CD4-positive, CD25-positive, alpha-beta regulatory T cell (primary cell): ENCODE data around the gene ADPRH. TPM values are rescaled to one million over a fixed set of nuclear protein-coding genes. Genes with fewer than 3 reads are reported as not detected.
"Not testable (repeated sequence)": the region's sequence is repeated elsewhere in the genome, so short reads cannot be mapped to it uniquely, and the experiment has no call there.

ENCODE experiments used
- ATAC-seq, 2 donors: fragments of 150-1000 bp; cut with Tn5 transposase; one replicate each; pipeline ENCODE4 v1.10.0; 2021; ENCODE audit warnings: low read depth in 2 of 2, moderate number of reproducible peaks in 2 of 2, moderate library complexity in 1 of 2
- DNase-seq, 3 donors: peaks; one replicate each; pipeline versions ENCODE4 v3.0.0 to v3.0.0-alpha.2; 2012 to 2022; ENCODE audit warnings: mixed read lengths in 1 of 3
- H3K27ac ChIP-seq: one replicate; pipeline ENCODE4 v1.7.0; 2013; ENCODE audit warnings: mild to moderate bottlenecking, low read length; ENCODE audit not compliant: insufficient read depth, poor library complexity, severe bottlenecking
- H3K27me3 ChIP-seq: one replicate; pipeline ENCODE4 v1.7.0; 2013; ENCODE audit warnings: low read length; ENCODE audit not compliant: control insufficient read depth, insufficient read depth
- H3K36me3 ChIP-seq: one replicate; pipeline ENCODE4 v1.7.0; 2013; ENCODE audit warnings: mild to moderate bottlenecking, low read length, moderate library complexity; ENCODE audit not compliant: control insufficient read depth, insufficient read depth
- H3K4me1 ChIP-seq: 2 replicates; pipeline ENCODE4 v1.7.0; 2013; ENCODE audit warnings: mild to moderate bottlenecking, low read length; ENCODE audit not compliant: insufficient read depth, control insufficient read depth, poor library complexity, severe bottlenecking
- H3K4me3 ChIP-seq: one replicate; pipeline ENCODE4 v1.7.0; 2013; ENCODE audit warnings: low read depth, mild to moderate bottlenecking, low read length, moderate library complexity
- H3K9me3 ChIP-seq, 2 experiments: 1 replicate in 1 of 2; 2 replicates in 1 of 2; pipeline ENCODE4 v1.7.0; 2013; ENCODE audit warnings: low read length in 2 of 2, mild to moderate bottlenecking in 1 of 2, moderate library complexity in 1 of 2; ENCODE audit not compliant: control insufficient read depth in 2 of 2
- H3K27ac Mint-ChIP-seq, 3 donors: one replicate each; pipeline ENCODE4 v1.8.0; 2020 to 2022; ENCODE audit warnings: mild to moderate bottlenecking in 3 of 3, mixed read lengths in 3 of 3, moderate library complexity in 2 of 3
- H3K27me3 Mint-ChIP-seq: one replicate; pipeline ENCODE4 v1.8.0; 2022; ENCODE audit warnings: mild to moderate bottlenecking, mixed read lengths
- H3K36me3 Mint-ChIP-seq: one replicate; pipeline ENCODE4 v1.8.0; 2020; ENCODE audit warnings: mixed read lengths
- H3K4me1 Mint-ChIP-seq, 4 donors: one replicate each; pipeline ENCODE4 v1.8.0; 2020 to 2022; ENCODE audit warnings: mixed read lengths in 4 of 4, mild to moderate bottlenecking in 1 of 4
- H3K4me3 Mint-ChIP-seq, 4 donors: one replicate each; pipeline ENCODE4 v1.8.0; 2020 to 2022; ENCODE audit warnings: mild to moderate bottlenecking in 4 of 4, mixed read lengths in 4 of 4, moderate library complexity in 3 of 4
- H3K9me3 Mint-ChIP-seq, 7 donors: one replicate each; pipeline ENCODE4 v1.8.0; 2020 to 2022; ENCODE audit warnings: mixed read lengths in 7 of 7, mild to moderate bottlenecking in 3 of 7, moderate library complexity in 2 of 7
- polyA plus RNA-seq, 4 donors: library from polyadenylated mRNA; unstranded; fragments of 300-500 nt; fragmentation: Illumina TruSeq; gene quantifications; one replicate each; pipeline ENCODE4 v1.2.3, GENCODE V29; 2021
- total RNA-seq: library from RNA; stranded (reverse); gene quantifications from one replicate; pipeline ENCODE4 v1.2.3, GENCODE V29; 2022

ADPRH gene
- total and polyA plus RNA-seq, 5 donors from 2014 or later, result 6.2 to 17.2 (median 12.1) TPM

- H3K27me3 Mint-ChIP-seq, result no peaks in the 10 kb centered on the region
- DNase-seq, result no peak
- H3K27ac Mint-ChIP-seq, result peak overlapping the region in 2 of 3 donors; percentile 76 to 78
- peak overlapping the region in 1 of 4 donors; percentile 31 for H3K4me3 Mint-ChIP-seq
- Histone ChIP-seq H3K9me3 (no peaks in the 10 kb centered on the region), H3K36me3 (no peaks in the 10 kb centered on the region), H3K27ac (peak overlapping the region; percentile 57), H3K27me3 (no peaks in the 10 kb centered on the region), H3K4me1 (peaks cover 24% of the 10 kb centered on the region), H3K4me3 (peak overlapping the region; percentile 42)
- no peaks in the 10 kb centered on the region for H3K36me3 Mint-ChIP-seq
- peaks cover 4 to 50% (median 27%) of the 10 kb centered on the region in 4 donors for H3K4me1 Mint-ChIP-seq
- ATAC-seq, result no peak
- peaks cover 0 to 3% (median 0%) of the 10 kb centered on the region in 7 donors for H3K9me3 Mint-ChIP-seq
Observed at GRCh38 chr3:119560160-119560559, 19.1 kb upstream of the ADPRH start.

DNA sequence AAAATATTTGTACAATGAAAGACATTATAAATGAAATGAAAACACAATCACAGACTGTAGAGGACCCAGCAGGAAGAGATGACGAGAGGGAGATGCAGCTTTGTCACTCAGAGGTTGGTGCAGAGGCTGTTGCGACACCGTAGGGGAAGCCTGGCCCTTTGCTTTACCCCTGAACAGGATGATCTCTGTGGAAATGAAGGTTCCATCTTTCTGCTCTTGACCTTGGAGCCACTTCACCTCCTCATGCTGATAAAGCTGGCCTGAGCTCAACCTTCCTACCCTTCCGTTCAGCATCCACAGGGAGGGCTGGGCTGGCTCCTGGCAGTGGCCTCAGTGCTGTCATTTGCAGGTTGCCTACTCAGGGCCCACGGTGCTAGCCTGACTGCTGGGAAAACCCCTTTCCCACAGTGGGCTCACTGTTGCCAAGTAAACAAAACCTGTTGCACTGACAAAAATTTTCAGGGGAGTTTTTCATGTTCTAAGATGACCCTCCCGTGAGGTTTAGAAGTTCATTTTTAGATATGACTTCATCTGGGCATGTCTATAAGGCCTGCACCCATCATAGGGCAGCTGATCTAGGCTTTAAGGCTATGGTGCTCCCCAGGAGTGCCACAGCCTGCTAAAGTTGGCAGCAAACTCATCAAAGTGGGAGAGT is 16.9 kb upstream of the ADPRH start:
- H3K9me3 Mint-ChIP-seq, result peaks cover 0 to 3% (median 0%) of the 10 kb centered on the region in 7 donors
- H3K4me1 ChIP-seq, result peaks cover 24% of the 10 kb centered on the region
- H3K27me3 ChIP-seq, result no peaks in the 10 kb centered on the region
- no peaks in the 10 kb centered on the region for H3K36me3 ChIP-seq
- H3K27ac Mint-ChIP-seq, result peak overlapping the region in 2 of 3 donors; percentile 52 to 90
- ATAC-seq, result peak; percentile 69 to 70
- H3K27me3 Mint-ChIP-seq, result no peaks in the 10 kb centered on the region
- no peaks in the 10 kb centered on the region for H3K36me3 Mint-ChIP-seq
- H3K4me1 Mint-ChIP-seq, result peaks cover 4 to 36% (median 18%) of the 10 kb centered on the region in 4 donors
- no peaks in the 10 kb centered on the region for H3K9me3 ChIP-seq
- H3K4me3 ChIP-seq, result peak overlapping the region; percentile 15
- H3K4me3 Mint-ChIP-seq, result peak overlapping the region in 2 of 4 donors; percentile 52 to 65
- peak; percentile 29 to 59 (median 52) for DNase-seq
- H3K27ac ChIP-seq, result peak overlapping the region; percentile 80

- H3K27me3 Mint-ChIP-seq, H3K36me3 Mint-ChIP-seq, DNase-seq, ATAC-seq, H3K9me3 ChIP-seq, H3K27me3 ChIP-seq, H3K27ac Mint-ChIP-seq, H3K4me3 Mint-ChIP-seq, H3K4me3 ChIP-seq, H3K9me3 Mint-ChIP-seq, H3K36me3 ChIP-seq: not testable (repeated sequence)
- Histone ChIP-seq H3K4me1 (peaks cover 18% of the 10 kb centered on the region), H3K27ac (peak overlapping the region; percentile 80)
- peaks cover 4 to 28% (median 12%) of the 10 kb centered on the region in 4 donors for H3K4me1 Mint-ChIP-seq
Observed at GRCh38 chr3:119563334-119563733, 16.0 kb upstream of the ADPRH start.

GRCh38 chr3:119569156-119569555 is 10.1 kb upstream of the ADPRH start:
- no peak overlapping the region for H3K4me3 Mint-ChIP-seq
- no peaks in the 10 kb centered on the region for H3K27me3 Mint-ChIP-seq
- H3K9me3 Mint-ChIP-seq, result peaks cover 0 to 2% (median 0%) of the 10 kb centered on the region in 7 donors
- Histone ChIP-seq H3K36me3 (no peaks in the 10 kb centered on the region), H3K9me3 (no peaks in the 10 kb centered on the region), H3K27me3 (no peaks in the 10 kb centered on the region), H3K27ac (no peak overlapping the region), H3K4me1 (no peaks in the 10 kb centered on the region), H3K4me3 (no peak overlapping the region)
- peaks cover 3% of the 10 kb centered on the region for H3K36me3 Mint-ChIP-seq
- DNase-seq (no peak), ATAC-seq (no peak)
- H3K4me1 Mint-ChIP-seq, result no peaks in the 10 kb centered on the region
- no peak overlapping the region for H3K27ac Mint-ChIP-seq

- H3K27me3 Mint-ChIP-seq, result no peaks in the 10 kb centered on the region
- H3K4me1 Mint-ChIP-seq, result peaks cover 0 to 8% (median 6%) of the 10 kb centered on the region in 4 donors
- Histone ChIP-seq H3K36me3 (no peaks in the 10 kb centered on the region), H3K4me3 (no peak overlapping the region), H3K9me3 (no peaks in the 10 kb centered on the region), H3K4me1 (peaks cover 7% of the 10 kb centered on the region), H3K27me3 (no peaks in the 10 kb centered on the region), H3K27ac (no peak overlapping the region)
- peaks cover 3% of the 10 kb centered on the region for H3K36me3 Mint-ChIP-seq
- H3K4me3 Mint-ChIP-seq, result no peak overlapping the region
- H3K27ac Mint-ChIP-seq, result no peak overlapping the region
- H3K9me3 Mint-ChIP-seq, result peaks cover 0 to 2% (median 0%) of the 10 kb centered on the region in 7 donors
- DNase-seq (no peak), ATAC-seq (peak in 1 of 2 donors; percentile 28)
Observed at GRCh38 chr3:119570229-119570628, 9.1 kb upstream of the ADPRH start.

DNA sequence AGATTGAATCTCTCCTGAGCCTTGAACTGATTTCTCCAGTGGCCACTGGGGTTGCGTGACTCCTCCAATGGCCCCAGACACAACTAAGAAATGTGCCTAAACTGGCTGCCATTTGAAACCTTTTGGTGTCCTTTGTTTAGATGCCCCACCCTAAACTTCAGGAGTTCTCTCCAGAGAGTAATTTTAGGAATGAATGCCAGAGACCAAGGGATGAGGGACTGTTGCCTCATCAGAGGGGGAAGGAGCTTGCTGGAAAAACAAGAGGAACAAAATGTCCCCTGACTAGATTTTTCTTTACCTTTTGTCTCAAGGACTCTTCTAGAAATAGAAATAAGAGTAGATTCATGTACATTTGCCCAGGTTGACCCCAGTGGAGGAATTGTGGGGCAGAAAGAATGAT is 8.1 kb upstream of the ADPRH start:
- no peak overlapping the region for H3K27ac ChIP-seq
- no peak for ATAC-seq

GRCh38 chr3:119571688-119572087 is 7.6 kb upstream of the ADPRH start:
- Mint-ChIP-seq H3K27me3 (peaks cover 6% of the 10 kb centered on the region), H3K9me3 (peaks cover 0 to 2% (median 0%) of the 10 kb centered on the region in 7 donors), H3K36me3 (peaks cover 3% of the 10 kb centered on the region), H3K4me3 (no peak overlapping the region), H3K4me1 (peaks cover 0 to 16% (median 13%) of the 10 kb centered on the region in 4 donors), H3K27ac (no peak overlapping the region)
- Histone ChIP-seq H3K9me3 (no peaks in the 10 kb centered on the region), H3K4me1 (peaks cover 7% of the 10 kb centered on the region), H3K27ac (no peak overlapping the region), H3K36me3 (no peaks in the 10 kb centered on the region), H3K27me3 (no peaks in the 10 kb centered on the region), H3K4me3 (no peak overlapping the region)
- no peak for ATAC-seq
- no peak for DNase-seq

More for the DNA sequence above, 8.1 kb upstream of the ADPRH start:
- no peaks in the 10 kb centered on the region for H3K36me3 ChIP-seq
- Mint-ChIP-seq H3K9me3 (peaks cover 0 to 2% (median 0%) of the 10 kb centered on the region in 7 donors), H3K4me1 (peaks cover 0 to 16% (median 13%) of the 10 kb centered on the region in 4 donors), H3K27me3 (peaks cover 5% of the 10 kb centered on the region), H3K27ac (no peak overlapping the region), H3K36me3 (peaks cover 3% of the 10 kb centered on the region), H3K4me3 (no peak overlapping the region)
- H3K4me3 ChIP-seq, result no peak overlapping the region
- H3K27me3 ChIP-seq, result no peaks in the 10 kb centered on the region
- no peak for DNase-seq
- H3K4me1 ChIP-seq, result peaks cover 7% of the 10 kb centered on the region
- H3K9me3 ChIP-seq, result no peaks in the 10 kb centered on the region

DNA sequence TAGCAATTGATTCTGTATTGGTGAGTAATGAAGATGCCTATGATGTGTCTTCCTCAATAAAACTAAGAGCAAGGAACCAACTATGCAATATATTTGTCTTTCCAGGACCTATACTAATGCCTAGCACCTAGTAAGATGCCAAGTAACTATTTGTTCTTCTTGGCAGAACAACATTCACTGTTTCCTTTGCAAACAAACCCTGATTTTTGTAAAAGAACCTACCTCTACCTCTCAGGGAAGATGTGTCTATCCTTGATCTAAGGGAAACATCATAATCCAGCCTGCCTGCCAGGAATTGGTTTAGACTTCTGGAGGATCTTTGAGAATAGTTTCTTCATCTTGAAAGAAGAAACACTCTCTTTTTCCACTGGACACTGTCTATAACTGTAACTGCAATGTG is 3.8 kb upstream of the ADPRH start:
- Histone ChIP-seq H3K27ac (peak overlapping the region; percentile 63), H3K4me1 (peaks cover 16% of the 10 kb centered on the region), H3K9me3 (no peaks in the 10 kb centered on the region), H3K27me3 (no peaks in the 10 kb centered on the region), H3K4me3 (no peak overlapping the region), H3K36me3 (no peaks in the 10 kb centered on the region)
- ATAC-seq, result no peak
- DNase-seq, result no peak
- H3K36me3 Mint-ChIP-seq, result no peaks in the 10 kb centered on the region
- H3K27ac Mint-ChIP-seq, result peak overlapping the region in 2 of 3 donors; percentile 28 to 76
- peaks cover 0 to 1% (median 0%) of the 10 kb centered on the region in 7 donors for H3K9me3 Mint-ChIP-seq
- peaks cover 6% of the 10 kb centered on the region for H3K27me3 Mint-ChIP-seq
- peak overlapping the region in 2 of 4 donors; percentile 59 to 72 for H3K4me3 Mint-ChIP-seq
- H3K4me1 Mint-ChIP-seq, result peaks cover 6 to 34% (median 19%) of the 10 kb centered on the region in 4 donors
